ENCODE results near the gene SSX1.
"Not testable (repeated sequence)": the region's sequence is repeated elsewhere in the genome, so short reads cannot be mapped to it uniquely, and the experiment has no call there.

The SSX1 gene, protein sequence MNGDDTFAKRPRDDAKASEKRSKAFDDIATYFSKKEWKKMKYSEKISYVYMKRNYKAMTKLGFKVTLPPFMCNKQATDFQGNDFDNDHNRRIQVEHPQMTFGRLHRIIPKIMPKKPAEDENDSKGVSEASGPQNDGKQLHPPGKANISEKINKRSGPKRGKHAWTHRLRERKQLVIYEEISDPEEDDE

GRCh38 chrX:48255062-48255796 is at the start of gene SSX1:
Gene SSX1, plus strand, starts transcription at chrX:48255392. Its CDS starts 1,850 bp downstream, at chrX:48257242.
- not testable (repeated sequence) for H3K36me3 Mint-ChIP-seq; H3K27ac Mint-ChIP-seq; H3K4me1 Mint-ChIP-seq; H3K4me3 Mint-ChIP-seq; DNase-seq; H3K9me3 Mint-ChIP-seq; H3K27me3 Mint-ChIP-seq; ATAC-seq (replicated peaks)

- DNase-seq; H3K4me1 Mint-ChIP-seq; H3K36me3 Mint-ChIP-seq; H3K27me3 Mint-ChIP-seq; H3K9me3 Mint-ChIP-seq; ATAC-seq (replicated peaks); H3K27ac Mint-ChIP-seq; H3K4me3 Mint-ChIP-seq: not testable (repeated sequence)
Measured at GRCh38 chrX:48214341-48214740, 40.9 kb upstream of the SSX1 start.

GRCh38 chrX:48224196-48224595 is 31.0 kb upstream of the SSX1 start:
- H3K27ac Mint-ChIP-seq; H3K4me3 Mint-ChIP-seq; ATAC-seq (replicated peaks); H3K36me3 Mint-ChIP-seq; H3K27me3 Mint-ChIP-seq; H3K4me1 Mint-ChIP-seq; DNase-seq; H3K9me3 Mint-ChIP-seq: not testable (repeated sequence)

DNA sequence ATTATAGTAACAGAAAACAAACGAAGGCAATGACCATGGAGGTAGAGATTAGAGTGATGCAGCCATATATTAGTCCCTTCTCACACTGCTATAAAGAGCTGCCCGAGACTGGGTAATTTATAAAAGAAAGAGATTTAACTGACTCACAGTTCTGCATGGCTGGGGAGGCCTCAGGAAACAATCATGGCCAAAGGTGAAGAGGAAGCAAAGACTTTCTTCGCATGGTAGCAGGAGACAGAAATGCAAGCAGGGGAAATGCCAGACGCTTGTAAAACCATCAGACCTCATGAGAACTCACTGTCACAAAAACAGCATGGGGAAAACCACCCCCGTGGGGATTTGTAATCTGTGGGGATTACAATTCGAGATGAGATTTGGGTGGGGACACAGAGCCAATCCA is 2.2 kb upstream of the SSX1 start:
- H3K9me3 Mint-ChIP-seq, H3K4me3 Mint-ChIP-seq, H3K27ac Mint-ChIP-seq, H3K36me3 Mint-ChIP-seq, H3K4me1 Mint-ChIP-seq, H3K27me3 Mint-ChIP-seq: not testable (repeated sequence)
- peak; percentile 63 to 69 for ATAC-seq (replicated peaks)
- peak; percentile 3 for DNase-seq

DNA sequence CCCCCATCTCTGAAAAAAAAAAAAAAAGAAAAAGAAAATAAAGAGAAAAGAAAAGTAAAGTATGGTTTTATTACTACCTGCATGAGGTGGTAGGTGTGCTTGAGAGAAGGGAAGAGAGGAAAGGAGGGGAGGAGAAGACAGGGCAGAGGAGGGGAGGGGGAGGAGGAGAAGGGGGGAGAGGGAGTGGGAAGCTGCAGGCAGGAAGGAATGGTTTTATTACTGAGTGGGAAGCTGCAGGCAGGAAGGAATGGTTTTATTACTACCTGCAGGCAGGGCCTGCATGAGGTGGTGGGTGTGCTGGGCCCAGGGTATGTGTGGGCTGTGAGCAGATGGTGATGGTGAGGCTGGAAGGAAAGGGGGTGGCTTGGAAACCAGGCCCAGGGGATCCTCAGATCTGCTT is 19.2 kb downstream of the SSX1 start:
- H3K9me3 Mint-ChIP-seq; H3K36me3 Mint-ChIP-seq; DNase-seq; H3K4me3 Mint-ChIP-seq; H3K27me3 Mint-ChIP-seq; H3K27ac Mint-ChIP-seq; ATAC-seq (replicated peaks); H3K4me1 Mint-ChIP-seq: not testable (repeated sequence)

DNA sequence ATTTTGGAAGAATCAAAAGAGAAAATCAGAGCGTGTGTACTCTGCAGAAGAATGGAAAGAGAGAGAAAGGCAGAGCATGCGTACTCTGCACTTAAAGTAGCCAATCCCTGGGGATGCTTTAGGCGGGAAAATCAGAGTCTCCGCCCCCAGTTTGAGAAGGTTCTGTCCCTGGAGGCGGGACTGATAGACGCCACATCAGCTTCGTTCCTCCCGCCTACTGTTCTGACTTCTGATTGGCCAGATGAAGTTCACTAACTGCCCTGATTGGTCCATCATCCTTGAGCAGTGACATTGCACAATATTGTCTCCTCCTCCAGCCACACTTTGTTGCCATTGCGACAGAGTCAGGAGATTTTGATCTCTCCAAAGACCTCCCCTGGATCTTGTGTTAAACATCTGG is 23.8 kb downstream of the SSX1 start:
- H3K9me3 Mint-ChIP-seq: peaks cover 0 to 3% of the 10 kb centered on the region in 2 donors
- no peak for DNase-seq
- H3K27me3 Mint-ChIP-seq: peaks cover 0 to 4% of the 10 kb centered on the region in 2 donors
- H3K36me3 Mint-ChIP-seq: no peaks in the 10 kb centered on the region
- no peak overlapping the region for H3K4me3 Mint-ChIP-seq
- ATAC-seq (replicated peaks): no peak
- H3K27ac Mint-ChIP-seq: no peak overlapping the region
- no peaks in the 10 kb centered on the region for H3K4me1 Mint-ChIP-seq

GRCh38 chrX:48280729-48281128 is 25.5 kb downstream of the SSX1 start:
- H3K27me3 Mint-ChIP-seq; H3K36me3 Mint-ChIP-seq; H3K9me3 Mint-ChIP-seq; DNase-seq; ATAC-seq (replicated peaks); H3K27ac Mint-ChIP-seq; H3K4me3 Mint-ChIP-seq; H3K4me1 Mint-ChIP-seq: not testable (repeated sequence)

DNA sequence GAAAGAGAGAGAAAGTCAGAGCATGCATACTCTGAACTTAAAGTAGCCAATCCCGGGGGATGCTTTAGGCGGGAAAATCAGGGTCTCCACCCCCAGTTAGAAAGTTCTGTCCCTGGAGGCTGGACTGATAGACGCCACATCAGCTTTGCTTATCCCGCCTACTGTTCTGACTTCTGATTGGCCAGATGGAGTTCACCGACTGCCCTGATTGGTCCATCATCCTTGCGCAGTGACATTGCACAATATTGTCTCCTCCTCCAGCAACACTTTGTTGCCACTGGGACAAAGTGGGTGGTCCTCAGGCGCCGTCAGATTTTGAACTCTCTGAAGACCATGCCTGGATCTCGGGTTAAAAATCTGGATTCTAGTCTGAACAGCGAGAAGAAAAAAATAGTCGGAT is 51.0 kb downstream of the SSX1 start:
- Mint-ChIP-seq H3K4me3 (no peak overlapping the region), H3K4me1 (no peaks in the 10 kb centered on the region), H3K36me3 (no peaks in the 10 kb centered on the region), H3K27ac (no peak overlapping the region), H3K27me3 (peaks cover 6 to 15% of the 10 kb centered on the region in 2 donors), H3K9me3 (no peaks in the 10 kb centered on the region)
- no peak for ATAC-seq (replicated peaks)
- no peak for DNase-seq

DNA sequence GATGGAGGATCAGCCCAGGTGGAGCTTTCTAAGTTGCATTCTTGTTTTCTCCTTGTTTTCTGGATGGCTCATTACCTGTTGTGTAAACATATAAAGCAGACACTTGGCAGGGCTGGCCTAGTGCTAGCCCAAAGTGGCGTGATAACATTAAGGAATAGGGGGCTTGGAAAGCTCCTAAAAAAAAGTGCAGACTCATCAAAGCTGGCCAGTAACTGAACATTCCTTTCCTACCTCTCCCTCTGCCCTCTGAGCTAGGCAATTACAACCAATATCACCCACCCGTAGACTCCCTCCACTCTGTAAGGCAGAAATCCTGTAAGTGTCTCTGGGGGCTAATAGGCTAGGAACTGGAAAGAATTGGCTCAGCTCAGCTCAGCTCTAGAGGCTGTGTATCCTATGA is 58.8 kb downstream of the SSX1 start:
- not testable (repeated sequence) for DNase-seq; H3K9me3 Mint-ChIP-seq; ATAC-seq (replicated peaks); H3K4me3 Mint-ChIP-seq; H3K4me1 Mint-ChIP-seq; H3K36me3 Mint-ChIP-seq; H3K27ac Mint-ChIP-seq
- H3K27me3 Mint-ChIP-seq: peaks cover 0 to 10% of the 10 kb centered on the region in 2 donors
